HepG2 (cell line): ENCODE measurements around the gene HEXIM1. TPM values are rescaled to one million over a fixed set of nuclear protein-coding genes. Genes with fewer than 3 reads are reported as not detected.

Experiments used
- ELF4 ChIP-seq: sonication (generic); formaldehyde crosslinking; IDR thresholded peaks from 2 replicates; pipeline ENCODE4 v1.5.0; 2020; ENCODE audit warnings: missing genetic modification reagents, mild to moderate bottlenecking, moderate library complexity, borderline replicate concordance
- EP300 ChIP-seq, 3 experiments: sonication (generic) in 1 of 3; formaldehyde crosslinking in 1 of 3; IDR thresholded peaks; 2 replicates each; pipeline versions ENCODE4 v1.5.1 to v1.6.1; 2011 to 2020; ENCODE audit warnings: low read depth in 2 of 3, low read length in 2 of 3, borderline replicate concordance in 1 of 3, improper control_type of control experiment in 1 of 3, mild to moderate bottlenecking in 1 of 3, missing genetic modification reagents in 1 of 3, moderate library complexity in 1 of 3
- ERF ChIP-seq: IDR thresholded peaks from 2 replicates; pipeline ENCODE4 v1.6.1; 2018; ENCODE audit warnings: missing biosample characterization, missing genetic modification reagents
- GABPB1 ChIP-seq: IDR thresholded peaks from 2 replicates; pipeline ENCODE4 v1.6.1; 2016; ENCODE audit warnings: mild to moderate bottlenecking, missing genetic modification reagents, moderate library complexity, missing compliant biosample characterization
- HES4 ChIP-seq: sonication (generic); formaldehyde crosslinking; IDR thresholded peaks from 2 replicates; pipeline ENCODE4 v1.9.0; 2021; ENCODE audit warnings: mild to moderate bottlenecking, missing genetic modification reagents, borderline replicate concordance
- HMG20A ChIP-seq: IDR thresholded peaks from 2 replicates; pipeline ENCODE4 v1.6.1; 2016; ENCODE audit warnings: borderline replicate concordance
- IKZF1 ChIP-seq: fragments of 450-650 bp; IDR thresholded peaks from 2 replicates; pipeline ENCODE4 v1.7.1; 2016
- KLF15 ChIP-seq: sonication (generic); formaldehyde crosslinking; IDR thresholded peaks from 2 replicates; pipeline ENCODE4 v1.8.1; 2023; ENCODE audit warnings: borderline replicate concordance, mild to moderate bottlenecking, inconsistent platforms, missing genetic modification reagents, mixed read lengths
- MXD4 ChIP-seq: IDR thresholded peaks from 2 replicates; pipeline ENCODE4 v1.6.1; 2016; ENCODE audit warnings: mild to moderate bottlenecking, missing biosample characterization, missing genetic modification reagents
- NAIF1 ChIP-seq: sonication (generic); formaldehyde crosslinking; IDR thresholded peaks from 2 replicates; pipeline ENCODE4 v1.5.0; 2020; ENCODE audit warnings: mild to moderate bottlenecking, missing genetic modification reagents, borderline replicate concordance
- NBN ChIP-seq: fragments of 450-650 bp; conservative IDR thresholded peaks from 2 replicates; pipeline ENCODE4 v1.6.1; 2017
- NR1H2 ChIP-seq: sonication (generic); formaldehyde crosslinking; IDR thresholded peaks from 2 replicates; pipeline ENCODE4 v1.8.1; 2022; ENCODE audit warnings: low read depth, missing genetic modification reagents, borderline replicate concordance
- SALL1 ChIP-seq: sonication (generic); formaldehyde crosslinking; IDR thresholded peaks from 2 replicates; pipeline ENCODE4 v1.8.0; 2022; ENCODE audit warnings: mild to moderate bottlenecking, missing genetic modification reagents
- SP2 ChIP-seq: sonication (generic); formaldehyde crosslinking; IDR thresholded peaks from 2 replicates; pipeline ENCODE4 v1.5.1; 2020; ENCODE audit warnings: mild to moderate bottlenecking, missing genetic modification reagents
- STAT5B ChIP-seq: sonication (generic); formaldehyde crosslinking; IDR thresholded peaks from 2 replicates; pipeline ENCODE4 v1.4.0; 2020; ENCODE audit warnings: missing genetic modification reagents
- TBL1XR1 ChIP-seq: fragments of 150-350 bp; IDR thresholded peaks from 2 replicates; pipeline ENCODE4 v1.6.1; 2014; ENCODE audit warnings: borderline replicate concordance, low read length; ENCODE audit not compliant: partially characterized antibody
- ZBTB1 ChIP-seq: sonication (generic); formaldehyde crosslinking; IDR thresholded peaks from 2 replicates; pipeline ENCODE4 v1.4.0; 2020; ENCODE audit warnings: missing genetic modification reagents, borderline replicate concordance
- ZBTB44 ChIP-seq: sonication (generic); formaldehyde crosslinking; IDR thresholded peaks from 2 replicates; pipeline ENCODE4 v1.4.0; 2020; ENCODE audit warnings: missing genetic modification reagents
- ZFP36L1 ChIP-seq: sonication (generic); formaldehyde crosslinking; IDR thresholded peaks from 2 replicates; pipeline ENCODE4 v1.8.0; 2022; ENCODE audit warnings: mild to moderate bottlenecking, missing genetic modification reagents, moderate library complexity
- ZNF30 ChIP-seq: sonication (generic); formaldehyde crosslinking; IDR thresholded peaks from 2 replicates; pipeline ENCODE4 v1.5.0; 2020; ENCODE audit warnings: mild to moderate bottlenecking, missing genetic modification reagents
- ZNF431 ChIP-seq: sonication (generic); formaldehyde crosslinking; IDR thresholded peaks from 2 replicates; pipeline ENCODE4 v1.9.0; 2022; ENCODE audit warnings: missing genetic modification reagents, low read depth, mild to moderate bottlenecking, borderline replicate concordance
- ZNF549 ChIP-seq: sonication (generic); formaldehyde crosslinking; IDR thresholded peaks from 2 replicates; pipeline ENCODE4 v1.5.0; 2020; ENCODE audit warnings: missing genetic modification reagents
- ZNF615 ChIP-seq: sonication (generic); formaldehyde crosslinking; IDR thresholded peaks from 2 replicates; pipeline ENCODE4 v1.5.0; 2020; ENCODE audit warnings: mild to moderate bottlenecking, missing genetic modification reagents, borderline replicate concordance
- ZNF878 ChIP-seq: sonication (generic); formaldehyde crosslinking; IDR thresholded peaks from 2 replicates; pipeline ENCODE4 v1.8.1; 2023; ENCODE audit warnings: mild to moderate bottlenecking, missing genetic modification reagents, moderate library complexity
- ZSCAN20 ChIP-seq: sonication (generic); formaldehyde crosslinking; IDR thresholded peaks from 2 replicates; pipeline ENCODE4 v1.4.0; 2020; ENCODE audit warnings: missing genetic modification reagents, mild to moderate bottlenecking, borderline replicate concordance
- polyA plus RNA-seq, 8 experiments: library from polyadenylated mRNA; depleted of rRNA in 3 of 8; stranded (reverse) in 7 of 8; unstranded in 1 of 8; fragments of >200 nt; fragmentation: Illumina TruSeq in 4 of 8; extraction: Trizol in 4 of 8; gene quantifications; 2 replicates each; pipeline versions ENCODE4 v1.2.1 to v1.2.3, GENCODE V29; 2011 to 2016; ENCODE audit warnings: low read depth in 4 of 8, missing spikeins in 1 of 8, mixed read lengths in 1 of 8; ENCODE audit not compliant: insufficient read depth in 1 of 8
- total RNA-seq, 5 experiments: library from RNA; depleted of rRNA; stranded (reverse); fragments of >200 nt; fragmentation: Illumina TruSeq; extraction: Trizol; gene quantifications; 2 replicates each; pipeline ENCODE4 v1.2.3, GENCODE V29; 2016; ENCODE audit warnings: low read depth in 1 of 5
- TF ChIP-seq, protein P1 (sequence below): sonication (generic); formaldehyde crosslinking; IDR thresholded peaks from 2 replicates; pipeline ENCODE4 v1.4.0; 2020; ENCODE audit warnings: missing genetic modification reagents
- TF ChIP-seq, protein P2 (sequence below): sonication (generic); formaldehyde crosslinking; IDR thresholded peaks from 2 replicates; pipeline ENCODE4 v1.9.0; 2022; ENCODE audit warnings: missing genetic modification reagents, mild to moderate bottlenecking, borderline replicate concordance

HEXIM1 gene
- total and polyA plus RNA-seq, 2 of the 13 experiments (the other 11 are each of a cell fraction or from before 2014, with no cell fraction given), result 10.5 to 16.6 TPM

DNA sequence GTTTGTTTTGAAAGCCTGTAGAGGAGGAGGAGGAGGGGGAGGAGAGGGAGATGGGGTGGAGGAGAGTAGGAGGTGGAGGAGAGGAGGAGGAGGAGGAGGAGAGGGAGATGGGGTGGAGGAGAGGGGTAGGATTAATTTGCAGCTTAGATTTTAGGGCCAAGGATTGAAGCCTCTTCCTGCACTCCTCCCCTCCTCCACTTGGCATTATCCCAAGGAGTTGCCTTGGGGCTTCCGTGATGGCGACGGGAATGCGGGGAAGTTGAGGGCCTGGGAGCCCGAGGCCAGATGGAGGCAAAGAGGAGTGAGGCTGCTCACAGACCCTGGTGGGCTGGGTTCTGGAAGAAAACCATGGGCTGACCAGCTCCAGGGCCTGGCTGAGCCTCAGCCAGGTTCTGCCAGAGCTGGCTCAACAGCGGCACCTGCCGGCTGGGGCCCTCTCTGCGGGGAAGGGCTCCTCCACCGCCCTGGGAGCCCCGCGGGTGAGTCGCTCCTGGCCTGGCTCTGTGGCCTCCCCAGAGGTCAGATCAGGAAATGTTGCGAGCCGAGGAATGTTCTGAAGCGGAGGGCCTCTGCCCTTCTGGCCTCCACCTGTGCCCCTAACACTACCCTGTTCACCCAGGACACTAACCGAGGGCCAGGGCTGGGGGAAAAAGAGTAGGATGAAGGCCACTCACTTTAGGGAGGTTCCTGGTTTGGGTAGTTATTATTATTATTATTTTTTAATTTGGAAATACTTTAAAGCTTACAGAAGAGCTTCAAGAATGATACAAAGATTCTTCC lies 49.5 kb downstream of the HEXIM1 start (continued):
- TF ChIP-seq HES4, result no peak
- TF ChIP-seq KLF15, result peak; percentile 73; the same call in 1 of the 2 replicates
- TF ChIP-seq ZFP36L1 (CRISPR knock-in tag), result no peak
- TF ChIP-seq ZSCAN20 (CRISPR knock-in tag), result no peak
- peak; percentile 65; the same call in 1 of the 2 replicates for TF ChIP-seq ELF4
- TF ChIP-seq ZNF431 (CRISPR knock-in tag), result no peak
- TF ChIP-seq NBN, result no peak
- TF ChIP-seq NAIF1 (CRISPR knock-in tag), result no peak; the same call in 1 of the 2 replicates
- TF ChIP-seq, protein P1, sequence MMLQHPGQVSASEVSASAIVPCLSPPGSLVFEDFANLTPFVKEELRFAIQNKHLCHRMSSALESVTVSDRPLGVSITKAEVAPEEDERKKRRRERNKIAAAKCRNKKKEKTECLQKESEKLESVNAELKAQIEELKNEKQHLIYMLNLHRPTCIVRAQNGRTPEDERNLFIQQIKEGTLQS (CRISPR knock-in tag), result peak; percentile 59
- TF ChIP-seq ZBTB1 (CRISPR knock-in tag), result no peak
- peak; percentile 81 for TF ChIP-seq GABPB1
- no peak for TF ChIP-seq IKZF1
- TF ChIP-seq ZNF549 (CRISPR knock-in tag), result no peak
- TF ChIP-seq ZNF30 (CRISPR knock-in tag), result no peak
- peak; percentile 92 for TF ChIP-seq SALL1 (CRISPR knock-in tag)
- TF ChIP-seq ZNF878 (CRISPR knock-in tag), result peak; percentile 94; the same call in 1 of the 2 replicates
- TF ChIP-seq EP300 (IDR thresholded peaks at IDR 0.05; ENCODE audit: low read depth in 2 of 2, low read length in 2 of 2), result peak; percentile 7 to 69; a peak in 2 of 4 replicates
- peak; percentile 52; the same call in 1 of the 2 replicates for TF ChIP-seq EP300 (CRISPR knock-in tag; IDR thresholded peaks at IDR 0.05; ENCODE audit: borderline replicate concordance)
- TF ChIP-seq TBL1XR1, result peak; percentile 79
- 0 out of 2 replicates have a peak, but pooled peaks have one; percentile 54 for TF ChIP-seq ZNF615 (CRISPR knock-in tag)
- TF ChIP-seq NR1H2 (CRISPR knock-in tag), result no peak
- peak; percentile 59; the same call in 1 of the 2 replicates for TF ChIP-seq HMG20A (CRISPR knock-in tag)
- TF ChIP-seq, protein P2, sequence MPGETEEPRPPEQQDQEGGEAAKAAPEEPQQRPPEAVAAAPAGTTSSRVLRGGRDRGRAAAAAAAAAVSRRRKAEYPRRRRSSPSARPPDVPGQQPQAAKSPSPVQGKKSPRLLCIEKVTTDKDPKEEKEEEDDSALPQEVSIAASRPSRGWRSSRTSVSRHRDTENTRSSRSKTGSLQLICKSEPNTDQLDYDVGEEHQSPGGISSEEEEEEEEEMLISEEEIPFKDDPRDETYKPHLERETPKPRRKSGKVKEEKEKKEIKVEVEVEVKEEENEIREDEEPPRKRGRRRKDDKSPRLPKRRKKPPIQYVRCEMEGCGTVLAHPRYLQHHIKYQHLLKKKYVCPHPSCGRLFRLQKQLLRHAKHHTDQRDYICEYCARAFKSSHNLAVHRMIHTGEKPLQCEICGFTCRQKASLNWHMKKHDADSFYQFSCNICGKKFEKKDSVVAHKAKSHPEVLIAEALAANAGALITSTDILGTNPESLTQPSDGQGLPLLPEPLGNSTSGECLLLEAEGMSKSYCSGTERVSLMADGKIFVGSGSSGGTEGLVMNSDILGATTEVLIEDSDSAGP, result peak; percentile 98
- TF ChIP-seq STAT5B, result 0 out of 2 replicates have a peak, but pooled peaks have one; percentile 23
- TF ChIP-seq ERF (CRISPR knock-in tag), result peak; percentile 89
- no peak for TF ChIP-seq ZBTB44 (CRISPR knock-in tag)
- TF ChIP-seq MXD4 (CRISPR knock-in tag), result peak; percentile 40; the same call in 1 of the 2 replicates
- no peak for TF ChIP-seq SP2 (CRISPR knock-in tag)
